GM19023 (cell line): ENCODE data around the gene SLC43A2.
"Not testable (repeated sequence)": the region's sequence is repeated elsewhere in the genome, so short reads cannot be mapped to it uniquely, and the experiment has no call there.

Experiments used
- ATAC-seq: cut with Tn5 transposase; IDR thresholded peaks from one replicate; pipeline ENCODE4 v1.9.1; 2021; ENCODE audit warnings: mild to moderate bottlenecking, moderate library complexity; ENCODE audit not compliant: unreplicated experiment

Gene SLC43A2

DNA sequence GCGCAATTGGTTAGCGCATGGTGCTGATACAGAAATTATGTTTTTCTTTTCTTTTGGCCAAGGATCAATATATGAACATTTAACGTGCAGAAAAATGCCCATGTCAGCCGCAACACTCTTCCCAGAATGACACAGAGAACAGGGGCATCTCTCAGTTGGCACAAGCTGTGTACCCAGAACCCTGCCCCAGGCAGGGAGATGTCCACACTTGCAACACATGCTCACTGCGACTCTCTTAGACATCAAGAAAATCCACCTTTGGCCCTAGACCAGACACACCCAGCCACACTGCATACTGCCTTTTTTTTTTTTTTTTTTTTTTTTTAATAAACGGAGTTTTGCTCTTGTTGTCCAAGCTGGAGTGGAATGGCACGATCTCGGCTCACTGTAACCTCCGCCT lies 83.0 kb downstream of the SLC43A2 start:
- ATAC-seq: no peak

DNA sequence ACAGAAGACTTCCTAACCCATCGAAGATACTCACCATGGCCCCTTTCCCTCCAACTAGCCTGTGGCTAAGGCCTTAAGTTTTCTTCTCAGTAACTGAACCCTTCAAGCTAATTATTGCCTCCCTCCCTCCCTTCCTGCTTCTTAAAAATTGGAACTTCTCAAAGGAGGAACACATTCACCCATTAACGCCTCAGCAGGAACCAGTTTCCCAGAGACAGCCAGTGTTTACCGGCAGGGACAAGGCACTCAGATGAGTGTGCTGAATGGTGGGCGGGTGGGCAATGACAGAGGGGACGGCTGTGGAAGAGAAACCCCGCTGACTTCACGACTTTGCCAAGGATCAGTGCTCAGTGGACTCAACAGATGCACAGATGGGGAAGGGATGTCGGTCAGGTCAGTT lies 86.3 kb downstream of the SLC43A2 start:
- ATAC-seq: no peak

DNA sequence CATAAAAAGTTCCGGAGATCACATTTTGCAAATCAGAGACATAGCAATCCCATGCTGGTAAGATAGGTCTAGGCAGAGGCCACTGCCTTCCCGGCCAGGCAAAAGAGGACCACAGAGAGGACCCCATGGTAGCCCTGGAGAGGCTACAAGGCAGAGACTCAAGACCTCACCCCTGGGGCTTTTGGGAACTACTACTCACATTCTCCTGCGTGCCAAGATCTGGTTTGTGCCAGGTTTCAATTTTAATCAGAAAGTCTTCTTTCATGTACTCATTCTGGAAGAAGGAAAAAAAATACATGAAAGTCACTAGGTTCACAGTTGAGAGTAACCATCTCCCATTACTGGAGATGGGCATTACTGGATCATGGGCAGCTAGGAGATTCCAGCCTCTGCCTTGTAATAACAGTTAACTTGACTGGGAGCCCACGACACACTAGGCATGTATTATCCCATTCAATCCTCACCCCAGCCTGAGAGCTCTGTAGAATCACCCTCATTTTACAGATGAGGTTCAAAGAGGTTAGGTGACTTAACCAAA lies 87.2 kb downstream of the SLC43A2 start:
- ATAC-seq: no peak

DNA sequence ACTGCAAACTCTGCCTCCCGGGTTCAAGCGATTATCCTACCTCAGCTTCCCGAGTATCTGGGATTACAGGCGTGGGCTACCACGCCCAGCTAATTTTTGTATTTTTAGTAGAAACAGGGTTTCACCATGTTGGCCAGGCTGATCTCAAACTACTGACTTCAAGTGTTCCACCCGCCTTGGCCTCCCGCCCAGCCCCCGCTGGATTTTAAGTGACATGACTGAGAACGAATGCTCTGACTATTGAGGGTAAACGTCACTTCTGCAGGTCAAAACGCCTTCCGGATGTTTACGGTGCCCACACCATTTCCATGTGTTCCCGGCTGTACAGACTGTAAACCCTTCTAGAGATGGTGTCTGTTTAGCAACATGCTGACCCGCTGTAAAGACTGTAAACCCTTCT lies 88.8 kb downstream of the SLC43A2 start:
- ATAC-seq: no peak

DNA sequence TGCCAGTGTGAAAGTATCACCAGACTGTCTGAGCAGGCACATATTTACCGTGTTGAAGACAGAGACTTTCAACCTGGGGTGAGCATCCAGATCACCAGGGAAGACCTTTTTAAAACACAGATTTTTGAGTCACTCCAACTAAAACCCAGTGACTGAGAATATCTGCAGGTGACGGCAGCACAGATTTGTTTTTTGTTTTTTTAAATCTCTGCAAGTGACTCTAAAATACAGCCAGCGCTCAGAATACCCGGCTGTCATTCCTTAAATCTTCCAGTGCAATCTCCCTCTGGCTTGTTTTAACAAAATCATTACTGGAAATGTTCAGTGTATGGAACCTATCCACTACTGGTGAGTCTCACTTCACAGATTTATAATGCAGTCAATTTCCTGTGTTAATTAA lies 92.9 kb downstream of the SLC43A2 start:
- ATAC-seq: no peak

DNA sequence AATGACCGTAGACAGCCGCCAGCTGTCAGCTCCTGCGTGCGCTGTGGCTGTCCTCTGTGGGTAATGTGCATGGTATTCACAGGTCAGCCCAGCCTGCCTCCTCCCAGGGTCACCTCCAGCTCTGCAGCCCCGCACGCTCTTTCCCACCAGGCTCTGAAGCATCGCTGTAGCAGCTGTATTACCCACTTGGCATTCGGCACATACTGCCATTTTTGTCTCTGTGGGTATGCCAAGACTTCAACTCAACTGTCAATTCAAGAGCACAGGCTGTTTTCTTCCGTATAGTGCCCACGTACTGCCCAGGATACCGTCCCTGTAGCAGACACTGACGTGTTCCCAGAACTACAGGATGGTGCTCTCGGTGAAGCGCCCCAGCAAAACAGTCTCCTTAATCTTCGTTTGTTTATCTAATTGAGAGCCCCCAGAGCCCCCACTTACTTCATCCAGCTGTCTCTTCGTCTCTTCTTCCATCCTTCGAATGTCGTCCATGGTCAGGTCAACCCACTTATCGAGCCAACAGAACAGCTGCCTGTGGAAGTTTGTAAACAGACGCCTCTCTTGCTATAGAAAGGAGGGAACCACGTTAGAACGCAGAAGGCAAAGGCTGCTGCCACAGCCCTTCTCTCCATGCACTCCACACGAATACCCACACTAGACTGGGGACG lies 94.8 kb downstream of the SLC43A2 start:
- ATAC-seq: no peak

DNA sequence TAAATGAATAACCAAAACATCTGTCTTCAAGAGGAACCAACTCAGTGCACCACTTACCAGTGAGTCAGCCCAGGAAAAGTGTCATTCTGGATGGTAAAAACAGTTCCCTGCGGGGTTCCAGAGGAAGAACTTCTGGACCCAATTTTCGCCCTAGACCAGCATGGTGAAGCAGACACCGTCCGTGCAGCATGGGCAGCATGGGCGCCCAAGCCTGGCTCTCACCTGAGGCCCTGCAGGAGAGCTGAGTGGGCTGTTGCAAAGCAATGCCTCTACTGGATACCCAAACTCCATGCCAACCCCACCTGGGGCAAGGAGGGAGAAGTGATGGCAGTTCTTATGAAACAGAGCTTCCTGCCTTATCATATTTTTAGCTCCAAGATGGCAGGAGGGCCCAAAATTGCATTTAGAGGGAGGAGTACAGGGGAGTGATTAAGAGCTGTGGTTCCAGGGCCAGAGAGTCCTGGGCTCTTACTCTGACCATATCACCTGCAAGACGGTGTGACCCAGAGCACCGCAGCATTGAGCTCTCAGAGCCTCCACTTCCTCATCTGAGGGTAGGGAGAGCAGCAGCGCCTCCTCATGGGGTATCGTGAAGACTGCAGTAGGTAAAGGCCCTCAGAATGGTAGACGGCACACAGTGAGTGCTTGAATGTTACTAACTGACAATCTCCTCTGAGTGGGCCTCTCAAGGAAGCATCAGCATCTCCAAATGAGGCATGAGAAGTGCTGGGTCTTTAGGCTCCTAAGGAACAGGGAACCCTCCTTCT lies 95.6 kb downstream of the SLC43A2 start:
- no peak for ATAC-seq

DNA sequence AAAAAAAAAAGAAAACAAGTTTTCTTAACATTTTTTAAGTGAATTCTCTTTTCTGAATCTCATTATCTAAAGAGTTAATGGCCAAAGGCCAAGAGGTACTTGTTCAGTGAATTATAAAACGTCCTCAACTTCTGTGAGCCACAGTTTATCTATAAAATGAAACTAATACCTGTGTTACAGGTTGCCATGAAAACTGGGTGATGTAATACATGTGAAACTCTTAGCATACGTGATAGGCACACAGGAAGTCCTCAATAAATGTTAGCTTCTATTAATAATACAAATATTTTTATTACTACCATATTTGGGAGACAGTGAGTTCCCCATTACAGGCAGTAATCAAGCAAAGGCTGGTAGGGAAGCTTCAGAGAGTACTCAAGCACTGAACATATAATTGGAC lies 98.8 kb downstream of the SLC43A2 start:
- no peak for ATAC-seq

DNA sequence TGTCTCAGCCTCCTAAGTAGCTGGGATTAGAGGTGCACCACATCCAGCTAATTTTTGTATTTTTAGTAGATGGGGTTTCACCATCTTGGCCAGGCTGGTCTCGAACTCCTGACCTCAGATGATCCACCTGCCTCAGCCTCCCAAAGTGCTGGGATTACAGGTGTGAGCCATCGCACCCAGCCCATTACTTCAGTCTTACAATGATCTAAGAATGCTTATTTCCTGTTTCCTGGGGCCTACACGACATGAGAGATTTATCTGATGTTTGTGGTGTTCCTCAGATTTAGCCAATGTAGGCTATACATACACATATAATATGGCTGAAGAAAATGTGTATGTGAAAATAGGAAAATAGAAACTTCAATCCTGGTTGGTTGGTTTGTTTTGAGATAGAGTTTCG lies 101.8 kb downstream of the SLC43A2 start:
- not testable (repeated sequence) for ATAC-seq

DNA sequence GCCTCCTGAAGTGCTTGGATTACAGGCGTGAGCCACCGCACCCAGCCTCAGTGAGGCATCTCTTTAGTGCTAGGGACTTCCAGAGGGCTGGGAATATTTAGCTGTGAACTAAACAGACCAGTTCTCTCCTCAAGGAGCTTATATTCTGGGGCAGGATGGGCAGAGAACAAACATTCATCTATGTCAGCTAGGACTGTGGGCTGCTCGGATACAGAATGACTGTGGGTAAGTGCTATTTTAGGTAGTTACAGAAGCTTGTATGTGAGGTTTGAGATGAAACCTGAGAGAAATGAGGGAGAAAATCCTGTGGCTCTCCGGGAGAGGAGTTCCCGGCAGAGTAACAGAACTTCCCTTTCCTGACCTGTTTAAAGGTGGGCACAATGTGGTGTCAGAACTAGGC lies 106.0 kb downstream of the SLC43A2 start:
- ATAC-seq: no peak

DNA sequence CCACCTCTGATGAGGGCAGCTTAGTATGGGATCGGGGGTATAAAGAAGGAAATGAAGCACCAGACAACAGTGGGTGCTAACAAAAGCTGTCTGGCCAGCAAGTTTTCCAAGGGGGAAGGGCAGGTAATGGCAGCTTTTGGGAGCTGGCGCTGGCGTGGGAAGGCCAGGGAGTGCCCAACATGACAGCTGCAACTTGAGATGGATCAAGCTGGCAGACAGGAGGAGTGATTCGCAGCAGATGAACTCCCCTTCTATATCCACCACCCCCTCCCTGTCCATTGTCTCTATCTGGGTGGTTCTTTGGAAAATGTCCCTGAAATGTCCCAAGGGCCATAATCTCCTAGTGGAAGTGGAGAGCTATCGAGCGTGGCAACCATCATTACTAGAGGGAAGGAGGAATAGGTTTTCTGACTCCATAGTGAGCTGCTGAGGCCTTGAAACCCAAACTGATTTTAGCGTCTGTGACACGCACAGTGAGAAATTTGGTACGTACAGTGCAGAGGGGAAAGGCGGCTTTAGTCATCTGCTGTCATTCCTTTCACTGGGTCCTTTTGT lies 107.5 kb downstream of the SLC43A2 start:
- no peak for ATAC-seq

DNA sequence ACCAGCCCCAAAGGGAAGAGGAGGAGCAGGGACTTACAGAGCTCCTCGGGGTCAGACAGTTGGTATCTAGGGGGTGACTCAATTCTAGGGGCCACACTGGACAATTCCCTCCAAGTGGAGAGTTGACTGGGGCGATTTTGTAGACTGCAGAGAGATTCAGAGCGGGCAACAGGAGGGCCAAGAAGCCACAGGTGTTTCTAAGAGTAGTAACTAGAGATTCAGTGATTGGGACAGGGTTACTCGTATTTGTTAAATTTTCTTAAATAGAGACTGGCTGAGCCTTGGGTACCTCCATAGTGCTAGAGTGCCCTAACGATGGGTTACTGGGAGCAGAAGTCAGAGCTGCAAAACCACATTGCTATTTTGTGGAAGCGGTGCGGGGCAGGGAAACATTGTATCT lies 109.0 kb downstream of the SLC43A2 start:
- no peak for ATAC-seq
